ENCODE results near the gene CBX7.

CBX7 gene

DNA sequence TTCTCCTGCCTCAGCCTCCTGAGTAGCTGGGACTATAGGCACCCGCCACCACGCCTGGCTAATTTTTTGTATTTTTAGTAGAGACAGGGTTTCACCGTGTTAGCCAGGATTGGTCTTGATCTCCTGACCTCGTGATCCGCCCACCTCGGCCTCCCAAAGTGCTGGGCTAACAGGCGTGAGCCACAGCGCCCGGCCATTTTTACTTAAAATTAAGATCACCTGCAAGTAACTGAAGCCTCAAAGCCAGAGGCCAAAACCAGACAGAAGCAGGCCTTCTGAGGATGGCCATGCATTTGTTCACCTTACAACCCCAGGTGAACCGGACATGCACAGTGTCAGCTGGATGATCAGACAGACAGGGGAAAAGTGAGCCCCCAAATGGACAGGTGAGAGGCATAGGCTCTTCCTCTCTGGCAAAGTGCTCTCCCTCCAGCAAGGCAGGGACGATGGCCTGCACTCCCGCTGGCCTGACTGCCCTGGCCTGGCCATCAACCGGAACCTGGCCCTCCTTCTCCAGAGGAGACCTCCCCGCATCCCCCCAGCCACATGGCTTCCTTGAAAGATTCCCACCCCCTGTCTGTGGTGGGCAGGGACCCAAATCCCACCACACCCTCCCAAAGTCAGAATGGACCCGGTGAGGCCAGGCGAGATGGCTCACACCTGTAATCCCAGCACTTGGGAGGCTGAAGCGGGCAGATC is 29.6 kb downstream of the CBX7 start:
- no peak for DNase-seq

DNA sequence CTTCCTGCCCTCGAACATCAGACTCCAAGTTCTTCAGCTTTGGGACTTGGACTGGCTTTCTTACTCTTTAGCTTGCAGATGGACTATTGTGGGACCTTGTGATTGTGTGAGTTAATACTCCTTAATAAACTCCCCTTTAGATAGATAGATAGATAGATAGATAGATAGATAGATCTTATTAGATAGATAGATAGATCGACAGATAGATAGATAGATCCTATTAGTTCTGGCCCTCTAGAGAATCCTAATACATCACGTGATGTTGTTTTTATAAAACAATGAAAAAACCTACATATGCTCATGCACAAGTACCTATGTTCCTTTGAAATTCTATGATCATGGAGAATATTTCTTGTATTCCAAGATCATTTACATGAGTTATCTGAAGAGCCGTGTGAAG is 31.5 kb downstream of the CBX7 start:
- DNase-seq = no peak

DNA sequence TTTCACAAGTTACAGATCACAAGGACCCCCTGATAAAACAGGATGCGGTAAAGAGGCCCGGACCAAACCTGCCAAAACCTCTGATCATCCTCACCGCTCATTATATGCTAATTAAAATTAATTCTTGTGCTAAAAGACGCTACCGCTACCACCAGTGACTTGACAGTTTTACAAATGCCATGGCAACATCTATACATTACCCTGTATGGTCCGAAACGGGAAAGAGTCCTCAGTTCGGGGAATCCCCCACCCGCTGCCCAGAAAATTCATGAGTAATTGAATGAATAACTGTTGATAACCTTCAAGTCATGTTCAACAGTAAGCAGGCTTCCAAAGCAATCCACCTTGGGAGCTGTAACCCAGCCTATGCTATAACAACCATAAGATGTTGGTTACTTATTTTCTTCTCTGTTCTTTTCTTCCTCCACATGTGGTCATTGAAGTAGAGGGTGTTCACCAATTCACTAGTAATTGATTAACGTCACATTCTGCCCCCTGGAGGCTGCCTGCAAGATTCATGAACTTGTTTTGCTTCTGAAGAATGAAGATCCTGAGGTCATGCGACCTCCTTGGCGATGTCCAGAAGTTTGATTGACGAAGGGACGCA is 34.8 kb downstream of the CBX7 start:
- DNase-seq = peak; percentile 97

DNA sequence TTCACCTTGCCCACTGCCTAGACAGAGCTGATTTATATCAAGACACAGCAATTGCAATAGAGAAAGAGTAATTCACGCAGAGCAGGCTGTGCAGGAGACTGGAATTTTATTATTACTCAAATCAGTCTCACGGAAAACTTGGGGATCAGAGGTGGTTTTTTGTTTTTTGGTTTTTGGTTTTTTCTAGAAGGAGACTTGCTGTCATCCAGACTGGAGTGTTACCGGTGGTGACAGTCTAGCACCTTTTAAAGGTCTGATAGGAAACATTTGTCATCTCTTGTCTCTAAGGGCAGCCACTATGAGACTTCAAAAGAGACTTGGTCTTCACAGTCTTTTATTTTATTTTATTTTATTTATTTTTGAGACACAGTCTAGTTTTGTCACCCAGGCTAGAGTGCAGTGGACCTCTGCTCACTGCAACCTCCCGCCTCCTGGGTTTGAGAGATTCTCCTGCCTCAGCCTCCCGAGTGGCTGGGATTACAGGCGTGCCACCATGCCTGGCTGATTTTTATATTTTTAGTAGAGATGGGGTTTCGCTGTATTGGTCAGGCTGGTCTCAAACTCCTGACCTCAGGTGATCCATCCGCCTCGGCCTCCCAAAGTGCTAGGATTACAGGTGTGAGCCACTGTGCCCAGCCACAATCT is 36.4 kb downstream of the CBX7 start:
- peak; percentile 86 for DNase-seq

- no peak for DNase-seq
Observed at GRCh38 chr22:39115570-39115969, 36.9 kb downstream of the CBX7 start.

GRCh38 chr22:39114112-39114511 is 38.4 kb downstream of the CBX7 start:
- DNase-seq = no peak

DNA sequence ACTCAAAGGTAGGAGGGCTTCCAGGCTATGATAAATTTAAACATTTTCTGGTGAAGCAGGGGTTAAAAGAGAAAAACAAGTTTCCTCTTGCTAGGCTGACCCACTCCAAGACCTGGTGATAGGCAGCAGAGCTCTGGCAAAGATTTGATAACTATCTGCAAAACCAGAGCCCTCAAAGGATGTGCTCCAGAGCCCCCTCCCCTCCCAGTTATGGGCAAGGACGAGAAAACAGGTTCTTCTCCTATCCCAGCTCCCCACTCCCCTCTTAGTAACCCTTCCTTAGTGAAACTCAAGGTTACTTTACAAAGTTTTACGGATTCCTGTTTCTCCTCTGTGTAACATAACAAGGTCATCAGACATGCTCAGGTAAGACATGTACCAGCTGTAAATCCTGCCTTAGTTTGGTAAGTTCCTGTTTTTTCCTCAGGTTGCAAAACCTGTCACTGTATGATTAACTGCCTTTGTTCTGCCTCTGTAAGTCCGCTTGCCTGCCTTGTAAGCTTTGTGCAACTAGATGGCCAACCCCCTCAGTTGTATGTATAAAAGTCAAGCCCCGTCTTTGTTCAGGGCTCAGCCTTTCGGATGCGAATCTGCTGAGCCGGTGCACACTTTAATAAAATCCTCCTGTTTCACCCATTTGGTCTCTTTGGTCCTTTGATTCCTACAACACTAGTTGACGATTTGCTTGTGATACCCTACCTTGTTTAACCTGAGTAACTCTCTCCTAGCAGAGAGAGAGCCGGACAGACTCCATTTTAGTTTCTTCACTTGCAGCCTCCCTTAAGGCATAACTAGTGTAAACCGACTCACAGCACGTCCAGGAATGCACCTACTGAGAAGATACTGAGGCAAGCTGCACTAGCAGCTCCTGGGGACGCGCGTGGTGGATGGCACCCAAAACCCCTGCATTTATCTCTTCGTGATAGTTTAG is 41.6 kb downstream of the CBX7 start:
- DNase-seq = no peak

DNA sequence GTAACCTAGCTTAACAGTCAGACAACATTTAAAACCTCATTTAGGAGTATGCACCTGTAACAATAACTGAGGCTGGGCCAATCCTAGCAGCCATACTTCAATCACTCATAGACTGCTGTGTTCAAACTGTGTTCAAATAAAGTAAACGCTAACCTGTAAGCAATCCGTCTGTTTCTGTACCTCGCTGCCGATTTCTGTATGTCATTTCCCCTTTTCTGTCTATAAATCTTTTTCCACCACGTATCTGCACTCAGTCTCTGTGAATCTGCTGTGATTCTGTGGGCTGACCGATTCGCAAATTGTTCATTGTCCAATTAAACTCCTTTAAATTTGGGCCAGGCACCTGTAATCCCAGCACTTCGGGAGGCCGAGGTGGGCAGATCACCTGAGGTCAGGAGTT is 43.1 kb downstream of the CBX7 start:
- no peak for DNase-seq

DNA sequence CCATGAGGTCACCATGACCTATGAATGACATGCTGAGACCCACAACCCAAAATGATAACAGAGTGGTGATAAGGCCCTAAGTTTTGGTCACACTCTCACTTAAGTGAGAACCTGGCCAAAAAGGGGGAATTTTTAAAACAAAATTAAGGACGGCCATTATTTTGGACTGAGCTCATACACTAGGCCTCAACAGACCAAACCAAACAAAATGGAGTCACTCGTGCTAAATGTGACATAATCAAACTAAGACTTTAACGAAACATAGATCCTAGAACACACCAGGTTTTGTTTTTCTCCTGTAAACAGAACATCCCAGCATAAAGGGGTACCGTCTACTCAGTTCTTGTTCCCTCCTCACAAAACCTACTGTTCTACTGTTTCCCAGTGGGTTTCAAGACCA is 44.0 kb downstream of the CBX7 start:
- no peak for DNase-seq

DNA sequence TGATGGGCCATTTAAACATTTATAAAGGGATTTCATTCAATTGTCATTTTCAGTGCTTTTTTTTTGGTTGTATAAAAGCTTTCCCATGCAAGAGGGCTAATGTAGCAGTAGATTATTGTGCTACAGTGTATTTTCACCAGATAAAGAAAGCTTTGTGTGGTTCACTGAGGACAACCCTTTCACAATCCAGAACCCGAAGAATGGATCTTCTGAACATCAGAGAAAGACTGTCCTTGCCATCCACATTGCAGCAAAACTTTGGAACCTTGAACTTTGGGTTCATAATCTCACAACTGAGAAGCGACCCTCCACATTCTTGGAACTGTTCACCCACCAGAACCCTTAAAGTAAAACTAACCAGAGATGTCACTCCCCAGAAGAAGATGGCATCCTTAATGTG is 46.2 kb downstream of the CBX7 start:
- no peak for DNase-seq

DNA sequence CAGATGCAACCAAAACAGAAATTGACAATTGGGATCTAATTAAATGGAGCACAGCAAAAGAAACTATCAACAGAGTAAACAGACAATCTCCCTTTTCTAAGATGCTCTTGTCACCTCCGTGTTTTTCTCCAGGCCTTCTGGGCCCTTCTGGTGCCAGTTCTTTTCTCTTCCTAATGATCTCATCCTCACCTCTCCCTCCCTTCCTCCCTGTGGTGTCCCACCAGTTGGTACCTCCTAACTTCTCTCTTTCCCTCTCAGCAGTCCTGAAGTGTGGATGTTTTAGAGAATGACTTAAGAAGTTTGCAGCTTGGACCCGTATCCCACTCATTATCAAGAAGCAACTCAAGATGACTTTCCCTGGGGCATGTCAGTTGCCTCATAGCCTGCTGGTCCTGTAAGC is 49.0 kb downstream of the CBX7 start:
- no peak for DNase-seq

DNA sequence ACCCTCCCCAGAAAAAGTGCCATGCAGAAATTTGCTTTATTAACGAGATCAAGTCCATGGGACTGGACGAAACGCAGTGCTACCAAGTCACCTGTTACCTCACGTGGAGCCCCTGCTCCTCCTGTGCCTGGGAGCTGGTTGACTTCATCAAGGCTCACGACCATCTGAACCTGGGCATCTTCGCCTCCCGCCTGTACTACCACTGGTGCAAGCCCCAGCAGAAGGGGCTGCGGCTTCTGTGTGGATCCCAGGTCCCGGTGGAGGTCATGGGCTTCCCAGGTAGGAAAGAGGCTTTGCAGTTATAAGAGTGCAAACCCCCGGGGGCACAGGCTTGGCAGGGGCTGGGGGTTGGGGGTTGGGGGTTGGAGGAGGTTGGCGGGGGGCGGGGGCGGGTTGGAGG is 51.3 kb downstream of the CBX7 start:
- DNase-seq = no peak

DNA sequence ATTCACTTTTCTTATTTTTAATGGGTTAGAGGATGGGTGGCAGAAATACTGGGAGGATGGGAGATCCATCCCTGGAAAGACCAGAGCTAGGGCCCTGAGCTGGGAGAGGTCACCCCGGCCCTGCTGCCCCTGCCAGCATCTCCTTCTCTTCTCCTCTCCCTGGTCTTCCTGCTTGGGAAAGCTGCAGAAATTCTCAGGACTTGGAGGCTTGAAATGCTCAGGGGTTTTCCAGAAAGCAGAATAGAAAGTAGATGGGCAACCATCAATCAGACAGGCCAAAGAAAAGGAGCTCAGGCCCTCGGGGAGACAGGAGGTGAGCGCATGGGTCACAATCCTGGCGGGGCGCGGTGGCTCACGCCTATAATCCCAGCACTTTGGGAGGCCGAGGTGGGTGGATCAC is 53.9 kb downstream of the CBX7 start:
- no peak for DNase-seq

DNA sequence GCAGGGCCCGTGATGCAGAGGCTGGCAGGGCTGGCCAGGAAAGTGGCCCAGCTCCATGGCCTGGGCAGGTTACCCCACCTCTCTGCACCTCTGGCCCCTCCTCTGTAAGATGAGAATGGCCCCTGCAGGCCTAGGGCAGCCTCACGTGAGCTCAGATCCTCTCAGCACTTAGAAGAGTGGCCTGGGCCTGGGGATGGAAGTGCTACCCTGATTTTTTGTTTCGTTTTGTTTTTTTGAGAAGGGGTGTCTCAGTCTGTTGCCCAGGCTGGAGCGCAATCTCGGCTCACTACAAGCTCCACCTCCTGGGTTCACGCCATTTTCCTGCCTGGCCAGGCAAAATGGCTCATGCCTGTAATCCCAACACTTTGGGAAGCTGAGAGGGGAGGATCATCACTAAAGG is 54.5 kb downstream of the CBX7 start:
- no peak for DNase-seq

DNA sequence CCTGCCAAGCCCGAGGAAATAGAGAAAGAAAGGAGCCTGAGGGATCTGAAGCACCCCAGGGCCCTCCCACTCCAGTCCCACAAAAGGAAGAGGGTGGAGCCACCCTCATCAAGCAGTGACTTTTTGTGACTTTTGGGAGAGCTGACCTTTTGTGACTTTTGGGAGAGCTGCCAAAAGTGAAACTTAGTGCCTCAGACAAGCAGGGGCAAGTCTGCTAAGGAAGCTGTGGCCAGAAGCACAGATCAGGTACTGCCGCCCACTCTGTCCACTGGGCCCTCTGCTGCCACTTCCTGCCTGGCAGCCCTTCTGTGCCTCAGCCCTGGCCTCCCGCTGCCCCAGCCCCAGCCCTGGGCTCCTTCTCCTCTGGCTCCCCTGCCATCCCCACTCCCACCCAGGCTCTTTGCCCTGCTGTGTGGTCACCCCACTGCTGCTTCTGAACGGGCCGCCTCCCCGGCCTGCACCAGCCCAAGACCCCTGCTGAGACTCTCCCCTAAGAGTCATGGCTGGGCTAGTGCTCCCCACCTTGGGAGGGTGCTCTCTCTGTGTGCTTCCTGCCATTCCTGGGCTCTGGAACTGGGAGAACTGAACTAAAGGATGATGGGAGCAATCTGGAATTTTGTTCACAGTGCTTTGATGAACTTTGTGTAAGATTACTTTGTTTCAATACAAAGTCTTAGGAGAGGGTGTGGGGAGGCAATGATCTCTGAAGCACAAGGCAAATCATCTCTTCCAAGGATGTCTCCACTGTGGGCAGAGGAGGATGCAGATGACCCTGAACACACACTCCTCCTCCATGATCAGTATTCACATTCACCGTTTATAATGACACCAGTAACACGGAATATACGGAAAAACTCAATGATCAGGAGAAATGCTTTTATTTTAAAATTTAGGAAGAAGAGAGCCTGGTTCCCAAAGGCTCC is 55.1 kb downstream of the CBX7 start, which contains the start of gene APOBEC3H:
TSS of gene APOBEC3H (plus strand) at position 147 of the 923 bp plus-strand sequence. CDS start 3,035 bp downstream, outside the sequence.
- DNase-seq = peak; percentile 58

DNA sequence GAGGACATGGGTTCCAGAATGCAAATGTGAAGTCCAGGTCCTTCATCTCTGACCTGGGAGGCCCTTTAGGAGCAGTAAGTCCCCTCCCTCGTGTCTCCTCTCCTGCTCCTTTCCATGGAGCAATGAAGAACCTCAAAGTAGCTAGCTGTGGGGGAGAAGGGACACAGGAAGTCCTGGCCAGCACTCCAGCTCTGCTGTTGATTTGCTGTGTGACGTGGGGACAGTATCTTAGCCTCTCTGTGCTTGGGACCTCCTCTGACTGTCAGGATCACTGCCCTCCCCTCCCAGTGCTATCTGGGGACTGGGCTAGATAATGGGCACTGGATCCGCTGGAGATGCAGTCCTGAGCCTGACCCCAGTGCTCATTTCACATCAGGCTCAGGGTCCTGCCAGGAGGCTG is 56.5 kb downstream of the CBX7 start:
- DNase-seq = no peak

DNA sequence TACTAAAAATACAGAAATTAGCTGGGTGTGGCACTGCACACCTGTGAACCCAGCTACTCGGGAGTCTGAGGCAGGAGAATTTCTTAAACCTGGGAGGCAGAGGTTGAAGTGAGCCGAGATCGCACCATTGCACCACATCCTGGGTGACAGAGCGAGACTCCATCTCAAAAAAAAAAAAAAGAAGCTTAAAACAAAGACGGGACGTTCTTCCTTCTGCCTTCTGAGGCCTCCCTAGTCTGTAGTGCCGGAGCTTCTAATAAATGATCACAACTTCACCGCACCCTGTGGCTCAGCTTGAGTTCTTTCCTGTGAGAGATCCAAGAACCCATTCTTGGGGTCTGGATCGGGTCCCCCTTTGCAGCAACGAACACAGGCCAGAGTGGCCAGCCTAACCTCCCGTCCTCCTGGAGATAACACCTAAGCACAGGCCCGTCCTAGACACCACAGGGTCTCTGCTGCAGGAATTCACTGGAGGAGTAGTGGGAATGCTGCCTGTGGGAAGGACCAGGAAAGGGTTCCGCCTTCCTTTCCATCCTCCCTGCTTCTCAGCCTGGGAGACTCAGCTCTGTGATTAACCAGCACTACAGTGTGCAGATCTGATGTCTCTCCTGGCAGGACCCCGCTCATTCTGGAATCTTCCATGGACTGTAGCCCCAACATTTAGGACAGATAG is 57.6 kb downstream of the CBX7 start:
- peak; percentile 52 for DNase-seq

DNA sequence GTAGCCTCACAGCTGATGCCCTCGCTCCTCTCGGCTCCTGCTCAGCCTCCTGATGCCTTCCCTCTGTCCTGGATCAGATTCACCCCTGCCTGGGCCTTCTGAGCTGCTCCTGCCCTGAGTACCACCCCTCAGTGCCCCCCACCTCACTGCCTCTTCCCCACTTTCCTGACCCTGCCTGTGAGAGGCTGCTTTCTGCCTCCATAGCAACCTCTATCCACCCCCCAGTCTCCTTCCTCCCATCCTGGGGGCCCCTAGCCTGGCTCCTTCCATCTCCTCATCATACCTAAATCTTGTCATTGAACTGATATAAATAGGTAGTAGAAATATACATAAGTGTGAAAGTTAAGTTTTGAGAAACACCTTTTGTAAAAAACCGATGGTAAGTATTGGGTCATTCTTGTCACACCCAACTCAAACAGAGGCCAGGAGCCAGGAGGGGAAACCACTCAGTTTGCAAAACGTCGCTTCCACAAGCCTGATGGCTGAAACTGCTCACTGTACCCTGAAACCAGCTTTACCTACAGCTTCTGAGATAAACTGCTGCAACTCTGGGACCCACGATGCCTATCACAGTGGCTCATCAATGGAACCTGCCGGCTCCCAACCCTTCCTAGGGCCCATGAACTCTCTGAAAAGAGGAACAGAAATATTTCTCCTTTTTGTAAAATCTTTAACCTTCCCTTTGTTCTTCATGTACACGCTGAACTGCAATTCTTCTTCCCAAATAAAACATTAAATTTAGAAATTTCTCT is 60.2 kb downstream of the CBX7 start:
- DNase-seq = no peak

- peak; percentile 23 for DNase-seq
Observed at GRCh38 chr22:39091126-39092081, 61.1 kb downstream of the CBX7 start.

All from CD4-positive, alpha-beta T cell treated with Interleukin-4 for 4 hours (primary cell).